CD4-positive, alpha-beta T cell (primary cell): Measurements from ENCODE around the gene ARSA. TPM values are rescaled to one million over a fixed set of nuclear protein-coding genes. Genes with fewer than 3 reads are reported as not detected.

Source experiments
- ATAC-seq: fragments of 200-7000 bp; cut with Tn5 transposase; one replicate; pipeline ENCODE4 v1.10.0; 2022; ENCODE audit warnings: mild to moderate bottlenecking; ENCODE audit not compliant: poor library complexity
- CTCF ChIA-PET: fragments of 350-600 bp; sonication (Branson Sonifier 250); formaldehyde crosslinking; loops from one replicate; lab custom pipeline; 2021; ENCODE audit warnings: antibody characterized with exemption, inconsistent platforms; lab: Charles Lee
- POLR2A ChIA-PET: fragments of 350-600 bp; sonication (Branson Sonifier 250); formaldehyde crosslinking; loops from one replicate; lab custom pipeline; 2021; ENCODE audit warnings: antibody characterized with exemption, inconsistent platforms; lab: Charles Lee
- DNase-seq, 14 experiments: peaks; one replicate each; pipeline ENCODE4 v3.0.0-alpha.2; 2013 to 2020; ENCODE audit warnings: mixed read lengths in 2 of 14
- H3K27ac ChIP-seq, 2 donors: one replicate each; pipeline versions ENCODE4 v1.5.1 to v1.7.0; 2013; ENCODE audit warnings: low read length in 2 of 2, low read depth in 1 of 2, mild to moderate bottlenecking in 1 of 2
- H3K27me3 ChIP-seq, 2 experiments: 1 replicate in 1 of 2; 2 replicates in 1 of 2; pipeline versions ENCODE4 v1.6.1 to v1.7.0; 2013; ENCODE audit warnings: low read length in 2 of 2, control low read depth in 1 of 2, mild to moderate bottlenecking in 1 of 2, moderate library complexity in 1 of 2; ENCODE audit not compliant: insufficient read depth in 2 of 2, control insufficient read depth in 1 of 2
- H3K36me3 ChIP-seq: one replicate; pipeline ENCODE4 v1.6.1; 2013; ENCODE audit warnings: low read length, control low read depth; ENCODE audit not compliant: insufficient read depth
- H3K4me1 ChIP-seq: one replicate; pipeline ENCODE4 v1.6.1; 2013; ENCODE audit warnings: low read length, control low read depth; ENCODE audit not compliant: insufficient read depth
- H3K4me3 ChIP-seq: one replicate; pipeline ENCODE4 v1.5.1; 2013; ENCODE audit warnings: mild to moderate bottlenecking, low read length, moderate library complexity
- H3K9me3 ChIP-seq, 2 experiments: 1 replicate in 1 of 2; 2 replicates in 1 of 2; pipeline versions ENCODE4 v1.6.1 to v1.7.0; 2013; ENCODE audit warnings: low read length in 2 of 2, mild to moderate bottlenecking in 2 of 2, control low read depth in 1 of 2, moderate library complexity in 1 of 2; ENCODE audit not compliant: control insufficient read depth in 1 of 2, insufficient read depth in 1 of 2
- H3K27ac Mint-ChIP-seq: one replicate; pipeline ENCODE4 v1.8.0; 2020; ENCODE audit warnings: mixed read lengths
- H3K27me3 Mint-ChIP-seq: one replicate; pipeline ENCODE4 v1.8.0; 2021; ENCODE audit warnings: mixed read lengths
- H3K36me3 Mint-ChIP-seq: one replicate; pipeline ENCODE4 v1.8.0; 2021; ENCODE audit warnings: low read depth, mixed read lengths
- H3K4me1 Mint-ChIP-seq: one replicate; pipeline ENCODE4 v1.8.0; 2021; ENCODE audit warnings: low read depth, mixed read lengths
- H3K4me3 Mint-ChIP-seq: one replicate; pipeline ENCODE4 v1.8.0; 2020; ENCODE audit warnings: mild to moderate bottlenecking, mixed read lengths
- H3K9me3 Mint-ChIP-seq: one replicate; pipeline ENCODE4 v1.8.0; 2020; ENCODE audit warnings: mixed read lengths
- intact Hi-C, 2 experiments: fragments of 100-400 bp; cut with DNase I in 1 of 2; cut with micrococcal nuclease in 1 of 2; formaldehyde crosslinking; loops; one replicate each; pipeline versions ENCODE4 v1.15.1 to v1.9.0; 2023 to 2025; cut with DNase I, micrococcal nuclease
- total RNA-seq, 174 experiments: library from RNA in 2 of 174; stranded (reverse) in 2 of 174; gene quantifications; one replicate each; pipeline ENCODE4 v1.2.3 and lab custom pipeline; 2021 to 2026
- TF ChIP-seq, protein P1 (sequence below): fragments of 200-600 bp; IDR thresholded peaks from one replicate; pipeline ENCODE4 v1.8.0; 2022; ENCODE audit warnings: antibody characterized with exemption, mild to moderate bottlenecking

ARSA gene
- total RNA-seq, 2 experiments from 2014 or later: 52.3 to 54.4 TPM

DNA sequence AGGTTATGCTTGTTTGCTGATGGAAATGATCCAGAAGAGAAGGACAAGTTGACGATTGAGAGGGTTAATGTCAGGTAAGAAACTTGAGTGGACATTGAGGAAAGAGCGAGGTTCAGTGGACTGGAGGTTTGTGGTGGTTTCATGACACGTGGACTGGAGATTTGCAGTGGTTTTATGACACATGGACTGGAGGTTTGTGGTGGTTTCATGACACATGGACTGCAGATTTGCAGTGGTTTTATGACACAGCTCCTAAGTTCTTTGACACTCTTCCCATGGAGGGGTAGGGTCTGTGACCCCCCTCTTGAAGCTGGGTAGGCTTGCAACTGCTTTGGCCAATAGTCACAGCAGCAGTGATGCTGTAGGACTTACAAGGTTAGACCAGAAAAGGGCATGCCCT, 32.8 kb downstream of the ARSA start:
- Mint-ChIP-seq H3K27me3 (peaks cover 17% of the 10 kb centered on the region), H3K9me3 (no peaks in the 10 kb centered on the region), H3K4me1 (peaks cover 5% of the 10 kb centered on the region), H3K27ac (no peak overlapping the region), H3K36me3 (peaks cover 14% of the 10 kb centered on the region), H3K4me3 (no peak overlapping the region)
- Histone ChIP-seq H3K9me3 (peaks cover 0 to 8% of the 10 kb centered on the region in 2 experiments), H3K27me3 (peaks cover 15 to 17% of the 10 kb centered on the region in 2 experiments), H3K27ac (no peak overlapping the region), H3K36me3 (no peaks in the 10 kb centered on the region), H3K4me1 (peaks cover 3% of the 10 kb centered on the region), H3K4me3 (no peak overlapping the region)
- no peak for ATAC-seq
- ChIA-PET POLR2A (no interaction called here), CTCF (no interaction called here)
- intact Hi-C loops: no loop called here
- DNase-seq: no peak
- TF ChIP-seq, protein P1, sequence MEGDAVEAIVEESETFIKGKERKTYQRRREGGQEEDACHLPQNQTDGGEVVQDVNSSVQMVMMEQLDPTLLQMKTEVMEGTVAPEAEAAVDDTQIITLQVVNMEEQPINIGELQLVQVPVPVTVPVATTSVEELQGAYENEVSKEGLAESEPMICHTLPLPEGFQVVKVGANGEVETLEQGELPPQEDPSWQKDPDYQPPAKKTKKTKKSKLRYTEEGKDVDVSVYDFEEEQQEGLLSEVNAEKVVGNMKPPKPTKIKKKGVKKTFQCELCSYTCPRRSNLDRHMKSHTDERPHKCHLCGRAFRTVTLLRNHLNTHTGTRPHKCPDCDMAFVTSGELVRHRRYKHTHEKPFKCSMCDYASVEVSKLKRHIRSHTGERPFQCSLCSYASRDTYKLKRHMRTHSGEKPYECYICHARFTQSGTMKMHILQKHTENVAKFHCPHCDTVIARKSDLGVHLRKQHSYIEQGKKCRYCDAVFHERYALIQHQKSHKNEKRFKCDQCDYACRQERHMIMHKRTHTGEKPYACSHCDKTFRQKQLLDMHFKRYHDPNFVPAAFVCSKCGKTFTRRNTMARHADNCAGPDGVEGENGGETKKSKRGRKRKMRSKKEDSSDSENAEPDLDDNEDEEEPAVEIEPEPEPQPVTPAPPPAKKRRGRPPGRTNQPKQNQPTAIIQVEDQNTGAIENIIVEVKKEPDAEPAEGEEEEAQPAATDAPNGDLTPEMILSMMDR: no peak

DNA sequence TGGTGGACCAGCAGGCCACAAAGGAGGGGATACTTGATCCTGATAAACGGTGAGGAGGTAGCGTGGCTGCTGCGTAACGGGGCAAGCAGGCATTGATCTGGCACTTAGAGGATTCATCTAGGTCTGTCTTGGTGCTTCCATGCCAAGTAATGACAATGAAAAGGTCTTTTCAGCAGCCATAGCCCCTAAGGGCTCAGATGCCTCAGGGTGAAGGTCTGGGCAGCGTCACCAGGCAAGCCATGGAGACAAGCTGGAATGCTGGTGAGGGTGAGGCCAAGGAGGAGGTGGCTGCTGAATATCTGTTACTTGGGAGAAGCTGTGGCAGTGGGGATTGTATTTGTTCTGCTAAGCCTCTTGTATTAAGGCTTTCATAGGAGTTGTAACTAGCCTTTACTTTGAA, 40.5 kb downstream of the ARSA start:
- Mint-ChIP-seq H3K27ac (no peak overlapping the region), H3K9me3 (no peaks in the 10 kb centered on the region), H3K4me1 (peaks cover 15% of the 10 kb centered on the region), H3K36me3 (peaks cover 12% of the 10 kb centered on the region), H3K4me3 (no peak overlapping the region), H3K27me3 (no peaks in the 10 kb centered on the region)
- Histone ChIP-seq H3K4me1 (peaks cover 8% of the 10 kb centered on the region), H3K4me3 (no peak overlapping the region), H3K9me3 (no peaks in the 10 kb centered on the region), H3K27ac (no peak overlapping the region), H3K27me3 (no peaks in the 10 kb centered on the region), H3K36me3 (no peaks in the 10 kb centered on the region)
- intact Hi-C loops: no loop called here
- CTCF ChIA-PET: no interaction called here
- POLR2A ChIA-PET: interaction anchor here (1.1 kb wide), 1 partner anchor 62 kb away, joined by 5 read pairs; the partner anchor contains the start of gene SCO2
- no peak for DNase-seq
- ATAC-seq: no peak
- TF ChIP-seq, protein P1: no peak

DNA sequence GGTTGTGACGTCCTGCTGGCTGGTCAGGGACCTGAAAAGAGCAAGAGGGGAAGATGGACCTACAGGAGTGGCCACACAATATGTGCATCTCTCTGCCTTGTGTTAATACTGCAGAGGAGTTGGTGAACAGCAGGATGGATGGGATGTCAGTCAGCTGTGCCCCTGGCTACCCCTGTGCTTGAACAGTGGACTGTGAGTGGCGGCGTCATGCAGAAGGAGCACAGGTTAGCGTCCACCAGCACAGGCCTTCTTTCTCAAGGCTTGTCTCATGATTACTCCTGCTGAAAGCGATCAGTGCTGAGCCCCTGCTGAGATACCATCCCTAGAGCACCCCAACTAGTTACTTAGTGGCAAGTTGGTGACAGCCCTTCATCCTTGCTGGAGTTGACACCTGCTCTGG, 41.5 kb downstream of the ARSA start:
- TF ChIP-seq, protein P1: no peak
- H3K9me3 ChIP-seq: no peaks in the 10 kb centered on the region
- DNase-seq (no peak), ATAC-seq (no peak)
- no peak overlapping the region for H3K4me3 ChIP-seq
- peaks cover 7% of the 10 kb centered on the region for H3K36me3 Mint-ChIP-seq
- peaks cover 16% of the 10 kb centered on the region for H3K4me1 ChIP-seq
- no peak overlapping the region for H3K4me3 Mint-ChIP-seq
- intact Hi-C loops: no loop called here
- no peaks in the 10 kb centered on the region for H3K36me3 ChIP-seq
- H3K27ac Mint-ChIP-seq: no peak overlapping the region
- no peaks in the 10 kb centered on the region for H3K9me3 Mint-ChIP-seq
- no peak overlapping the region for H3K27ac ChIP-seq
- ChIA-PET CTCF (no interaction called here), POLR2A (interaction anchor here (1.1 kb wide), 1 partner anchor 61 kb away, joined by 5 read pairs; the partner anchor contains the start of gene SCO2)
- H3K27me3 ChIP-seq: no peaks in the 10 kb centered on the region
- peaks cover 21% of the 10 kb centered on the region for H3K4me1 Mint-ChIP-seq
- no peaks in the 10 kb centered on the region for H3K27me3 Mint-ChIP-seq
